GM12874 (cell line): ENCODE measurements around the gene SLC15A4.

ENCODE experiments used
- CTCF ChIP-seq: IDR thresholded peaks from 2 replicates; pipeline ENCODE4 v1.5.1; 2011; ENCODE audit warnings: low read depth, mild to moderate bottlenecking, control low read depth, low read length, moderate library complexity; ENCODE audit not compliant: insufficient read depth

SLC15A4 gene

DNA sequence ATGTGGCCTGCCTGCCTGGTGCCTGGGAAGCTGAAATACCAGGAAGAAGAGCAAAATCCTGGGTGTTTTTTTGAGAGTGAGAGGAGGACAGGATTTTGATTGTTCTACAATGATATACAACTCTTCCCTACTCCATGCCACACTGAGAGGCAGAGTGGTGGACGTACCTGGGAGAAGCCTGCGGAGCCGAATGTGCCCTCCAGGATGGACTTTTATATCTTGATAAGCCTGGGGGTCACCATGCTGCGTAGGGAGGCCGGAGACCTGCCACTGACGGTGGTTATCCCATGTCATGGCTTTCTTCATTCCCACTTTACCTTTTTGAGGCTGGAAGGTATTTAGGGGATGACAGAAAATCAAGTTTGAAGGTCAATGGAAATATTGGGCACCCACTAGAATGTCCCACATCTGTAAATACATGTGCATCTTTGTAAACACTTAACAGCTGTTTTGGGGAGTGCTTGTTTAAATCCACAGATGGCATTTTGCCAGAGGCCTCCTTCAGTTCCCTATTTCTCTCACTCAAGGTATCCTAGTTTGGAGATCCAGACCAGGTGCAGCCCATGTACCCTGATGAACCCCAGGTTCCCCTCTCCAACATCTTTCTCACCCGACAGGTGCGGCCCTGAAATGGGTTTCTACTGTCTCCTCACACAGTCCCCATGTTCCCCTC, 28.4 kb upstream of the SLC15A4 start:
- TF ChIP-seq CTCF: no peak

DNA sequence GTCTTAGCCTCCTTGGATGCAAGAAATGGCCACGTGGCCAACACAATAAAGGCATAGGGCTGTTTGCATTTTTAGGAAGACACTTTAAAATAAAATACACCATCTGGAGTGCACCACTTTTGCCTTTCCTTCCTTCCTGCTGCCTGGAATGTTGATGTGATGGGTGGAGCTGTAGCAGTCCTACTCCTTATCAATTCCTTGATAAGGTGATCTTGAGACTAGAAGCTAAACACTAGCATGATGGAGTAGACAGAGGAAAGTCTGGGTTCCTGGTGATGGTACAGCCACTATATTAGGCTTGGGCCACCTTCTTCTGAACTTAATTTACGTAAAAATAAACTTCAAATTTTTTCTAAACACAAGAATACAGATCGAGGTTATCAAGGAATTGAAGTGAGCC, 26.6 kb upstream of the SLC15A4 start:
- no peak for TF ChIP-seq CTCF

DNA sequence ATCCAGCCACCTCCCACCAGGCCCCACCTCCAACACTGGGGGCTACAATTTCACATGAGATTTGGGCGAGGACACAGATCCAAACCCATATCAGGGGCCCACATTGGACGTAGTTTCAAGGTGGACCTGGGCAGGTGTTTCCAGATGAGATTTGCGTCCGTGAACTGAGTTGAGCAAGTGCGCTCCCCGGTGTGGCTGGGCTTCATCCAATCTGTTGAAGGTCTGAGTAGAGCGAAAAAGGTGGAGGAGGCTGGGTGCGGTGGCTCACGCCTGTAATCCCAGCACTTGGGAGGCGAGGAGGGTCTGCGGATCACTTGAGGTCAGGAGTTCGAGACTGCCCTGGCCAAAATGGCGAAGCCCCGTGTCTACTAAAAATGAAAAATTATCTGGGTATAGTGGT, 24.6 kb upstream of the SLC15A4 start:
- TF ChIP-seq CTCF: no peak

GRCh38 chr12:128844031-128844635, 20.4 kb upstream of the SLC15A4 start:
- peak; percentile 48 for TF ChIP-seq CTCF

DNA sequence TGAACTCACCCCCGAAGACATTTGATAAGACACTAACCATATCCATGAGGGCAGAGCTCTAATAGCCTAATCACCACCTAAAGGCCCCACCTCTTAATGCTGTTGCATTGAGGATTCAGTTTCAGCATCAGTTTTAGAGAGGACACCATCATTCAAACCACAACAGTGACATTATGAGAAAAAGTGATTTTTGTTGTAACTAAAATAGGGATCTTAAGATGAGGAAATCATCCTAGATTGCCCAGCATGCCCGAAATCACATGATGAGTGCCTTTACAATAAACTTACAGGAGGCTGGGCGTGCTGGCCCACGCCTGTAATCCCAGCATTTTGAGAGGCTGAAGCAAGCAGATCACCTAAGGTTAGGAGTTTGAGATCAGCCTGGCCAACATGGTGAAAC, 19.8 kb upstream of the SLC15A4 start:
- TF ChIP-seq CTCF: no peak

GRCh38 chr12:128842579-128842978, 18.8 kb upstream of the SLC15A4 start:
- no peak for TF ChIP-seq CTCF

GRCh38 chr12:128840862-128841468, 17.2 kb upstream of the SLC15A4 start:
- no peak for TF ChIP-seq CTCF
